GM12892 (cell line): ENCODE measurements around the gene SERGEF.
"Not testable (repeated sequence)": the region's sequence is repeated elsewhere in the genome, so short reads cannot be mapped to it uniquely, and the experiment has no call there.

Source experiments
- DNase-seq: peaks from one replicate; pipeline ENCODE4 v3.0.0; 2011; ENCODE audit not compliant: insufficient read length
- FAIRE-seq: peaks from 2 replicates; lab custom pipeline; 2011; peaks lifted over from hg19 to GRCh38; lab: Jason Lieb, UNC
- POLR2A ChIP-seq: IDR thresholded peaks from 2 replicates; pipeline ENCODE4 v1.6.1; 2011; ENCODE audit warnings: low read depth, low read length, control low read depth
- POLR2AphosphoS5 ChIP-seq: IDR thresholded peaks from 2 replicates; pipeline ENCODE4 v1.6.1; 2011; ENCODE audit warnings: low read depth, low read length, control low read depth
- TAF1 ChIP-seq: IDR thresholded peaks from 2 replicates; pipeline ENCODE4 v1.6.1; 2011; ENCODE audit warnings: low read depth, mild to moderate bottlenecking, control low read depth, low read length, borderline replicate concordance

Gene SERGEF

DNA sequence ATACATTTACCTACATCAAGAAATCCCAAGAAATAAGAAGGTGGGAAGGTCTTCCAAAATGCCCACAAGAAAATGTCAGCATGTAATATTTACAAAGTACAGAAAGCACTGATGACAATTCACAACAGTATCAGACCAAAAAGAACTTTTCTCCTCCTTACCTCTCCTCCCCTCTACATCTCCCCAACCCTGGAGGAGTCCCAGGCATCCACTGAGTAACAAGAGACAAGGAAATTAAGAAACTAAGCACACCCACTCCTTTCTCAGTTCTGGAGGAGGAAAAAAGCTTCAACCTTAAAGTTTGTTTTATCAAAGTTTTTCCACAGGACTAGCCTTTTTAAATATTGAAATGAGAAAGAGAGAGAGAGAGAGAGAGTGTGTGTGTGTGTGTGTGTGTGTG is 2.0 kb upstream of the SERGEF start:
- TF ChIP-seq POLR2AphosphoS5, result no peak
- TF ChIP-seq POLR2A, result no peak
- no peak for TF ChIP-seq TAF1
- DNase-seq, result no peak
- FAIRE-seq, result no peak

DNA sequence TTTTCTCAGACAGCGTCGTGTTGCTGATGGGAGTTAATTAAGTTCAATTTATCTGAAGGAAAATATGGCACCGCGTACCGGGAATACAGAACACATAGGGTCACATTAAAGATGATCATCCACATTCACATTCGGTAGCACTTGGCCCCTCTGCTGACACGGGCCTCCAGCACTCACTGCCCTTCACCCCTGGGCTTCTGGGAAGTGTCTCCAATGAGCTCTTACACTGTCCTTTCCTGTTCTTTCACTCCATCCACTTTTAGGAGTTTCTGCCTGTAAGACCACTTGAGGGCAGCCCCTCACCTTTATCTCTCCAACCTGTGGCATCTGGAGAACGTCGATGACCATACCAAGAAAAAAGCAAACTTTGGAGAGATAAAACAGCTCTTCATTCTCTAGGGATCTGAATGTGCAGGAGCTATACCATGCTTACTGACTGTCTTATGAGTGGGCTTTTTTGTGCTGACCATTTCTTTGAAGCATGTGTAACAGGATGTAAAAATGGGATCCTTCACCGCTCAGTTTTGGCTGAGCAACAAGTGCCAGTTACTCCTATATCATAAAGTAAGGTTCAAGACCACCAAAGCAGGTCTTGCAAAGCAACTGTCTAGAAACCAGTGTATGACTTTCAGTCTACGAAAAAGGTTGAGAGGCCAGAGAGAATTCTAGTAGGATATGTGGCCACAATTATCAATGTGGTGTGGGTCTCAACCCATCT is 1.1 kb upstream of the SERGEF start:
- FAIRE-seq (peak; percentile 94), DNase-seq (no peak)

GRCh38 chr11:18012122-18012905 is 533 bp downstream of the SERGEF start:
- FAIRE-seq (peak; percentile 63), DNase-seq (no peak)
- TF ChIP-seq POLR2A (no peak), TAF1 (no peak), POLR2AphosphoS5 (no peak)

More for the DNA sequence above, 1.1 kb upstream of the SERGEF start:
- TF ChIP-seq TAF1 (no peak), POLR2A (no peak), POLR2AphosphoS5 (no peak)

DNA sequence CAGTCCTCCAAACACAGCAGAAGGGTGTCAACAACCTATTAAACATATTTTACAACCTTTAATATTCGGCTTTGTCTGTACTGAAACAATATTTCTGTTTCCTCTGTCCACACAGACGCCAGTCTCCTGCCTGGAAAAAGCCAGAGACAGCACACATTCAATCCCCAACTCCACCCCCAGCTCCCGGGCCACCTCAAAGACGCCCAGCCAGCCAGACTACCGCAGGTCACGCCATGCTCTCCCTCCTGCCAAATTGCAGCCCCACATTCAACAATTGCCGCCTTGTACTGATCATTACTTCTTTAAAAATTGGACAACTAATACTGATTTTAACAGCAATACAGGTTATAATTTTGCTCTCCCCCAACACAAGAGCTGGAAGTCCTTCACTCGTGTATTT is 1.2 kb downstream of the SERGEF start:
- no peak for DNase-seq

DNA sequence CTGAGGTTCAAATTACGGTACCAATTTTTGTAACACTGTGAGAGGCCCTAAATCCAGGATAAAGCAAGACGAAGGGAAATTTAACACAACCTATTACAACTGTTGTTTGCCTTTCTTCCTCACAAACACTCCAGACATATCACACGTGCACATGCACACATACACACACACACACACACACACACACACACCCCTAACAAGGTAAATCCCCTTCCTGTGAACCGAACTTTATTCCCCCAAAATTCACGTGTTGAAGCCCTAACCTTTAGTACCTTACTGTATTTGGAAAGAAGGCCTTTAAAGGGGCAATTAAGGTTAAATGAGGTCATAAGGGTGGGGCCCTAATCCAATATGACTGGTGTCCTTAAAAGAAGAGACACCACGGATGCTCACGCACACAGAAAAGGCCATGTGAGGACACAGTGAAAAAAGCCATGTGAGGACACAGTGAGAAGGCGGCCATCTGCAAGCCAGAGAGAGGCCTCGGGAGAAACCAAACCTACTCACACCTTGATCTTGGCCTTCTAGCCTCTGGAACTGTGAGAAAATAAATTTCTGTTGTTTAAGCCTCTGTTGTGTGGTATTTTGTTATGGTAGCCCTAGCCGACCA is 1.8 kb downstream of the SERGEF start:
- no peak for FAIRE-seq
- TF ChIP-seq POLR2A, result no peak
- no peak for TF ChIP-seq POLR2AphosphoS5
- DNase-seq, result no peak

More for the DNA sequence above, 1.2 kb downstream of the SERGEF start:
- no peak for TF ChIP-seq POLR2A
- TF ChIP-seq POLR2AphosphoS5, result no peak
- TF ChIP-seq TAF1, result no peak
- peak; percentile 88 for FAIRE-seq

GRCh38 chr11:18010121-18010670 is 2.7 kb downstream of the SERGEF start:
- FAIRE-seq (peak; percentile 24), DNase-seq (no peak)
- no peak for TF ChIP-seq POLR2A
- no peak for TF ChIP-seq TAF1
- TF ChIP-seq POLR2AphosphoS5, result no peak

DNA sequence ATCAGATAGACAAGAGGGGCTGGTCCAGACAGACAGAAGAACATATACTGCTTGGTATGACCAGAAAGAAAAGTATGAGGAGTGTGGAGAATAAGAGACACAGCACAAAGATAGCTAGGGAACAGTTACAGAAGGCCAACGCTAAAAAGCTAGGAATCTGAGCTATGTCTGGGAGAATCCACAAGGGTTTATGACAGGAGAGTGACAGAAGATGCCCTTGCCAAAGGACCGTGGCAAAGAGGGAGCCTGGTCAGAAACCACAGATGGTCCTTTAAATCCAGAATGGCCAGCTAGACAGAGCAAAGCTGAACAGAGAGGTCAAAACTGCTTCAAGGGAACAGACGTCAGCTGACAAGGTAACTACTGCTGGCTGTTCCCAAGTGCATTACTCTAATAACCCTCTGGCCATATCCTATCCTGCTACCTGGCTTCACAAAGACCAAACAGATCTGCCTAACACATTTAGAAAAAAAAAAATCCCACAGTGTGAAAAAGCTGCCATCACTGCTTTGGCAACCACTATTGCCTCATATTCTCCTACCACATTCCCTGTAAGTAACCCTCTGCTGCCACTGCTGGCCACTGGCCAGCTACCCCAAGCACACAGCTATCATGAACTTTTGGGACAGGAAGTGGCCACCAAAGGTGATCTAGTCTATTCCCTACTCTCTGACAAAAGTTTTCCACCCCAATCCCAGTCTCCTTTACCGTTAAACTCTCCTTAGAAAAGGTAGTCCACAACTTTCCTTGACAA is 7.3 kb downstream of the SERGEF start:
- TF ChIP-seq POLR2AphosphoS5 (no peak), TAF1 (no peak), POLR2A (no peak)
- no peak for FAIRE-seq
- DNase-seq, result no peak

GRCh38 chr11:18001191-18001590 is 11.7 kb downstream of the SERGEF start:
- DNase-seq (no peak), FAIRE-seq (no peak)
- TF ChIP-seq POLR2AphosphoS5 (no peak), POLR2A (no peak), TAF1 (no peak)

DNA sequence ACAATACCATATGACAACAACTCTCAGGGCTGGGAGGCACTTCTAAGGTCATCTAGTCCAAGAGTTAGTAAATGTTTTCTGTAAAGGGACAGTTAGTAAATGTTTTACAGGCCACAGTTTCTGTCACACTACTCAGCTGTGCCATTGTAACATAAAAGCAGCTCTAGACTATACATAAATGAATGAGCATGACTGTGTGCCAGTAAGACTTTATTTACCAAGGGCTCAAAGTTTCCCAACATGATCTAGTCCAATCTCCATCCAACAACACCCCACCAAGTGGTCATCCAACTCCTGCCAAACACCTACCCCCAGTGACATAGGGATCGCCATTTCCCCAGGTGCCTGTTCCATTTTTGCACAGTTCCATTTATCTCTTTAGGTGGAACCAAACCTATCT is 12.1 kb downstream of the SERGEF start:
- DNase-seq (no peak), FAIRE-seq (no peak)
- TF ChIP-seq POLR2AphosphoS5 (no peak), POLR2A (no peak), TAF1 (no peak)

DNA sequence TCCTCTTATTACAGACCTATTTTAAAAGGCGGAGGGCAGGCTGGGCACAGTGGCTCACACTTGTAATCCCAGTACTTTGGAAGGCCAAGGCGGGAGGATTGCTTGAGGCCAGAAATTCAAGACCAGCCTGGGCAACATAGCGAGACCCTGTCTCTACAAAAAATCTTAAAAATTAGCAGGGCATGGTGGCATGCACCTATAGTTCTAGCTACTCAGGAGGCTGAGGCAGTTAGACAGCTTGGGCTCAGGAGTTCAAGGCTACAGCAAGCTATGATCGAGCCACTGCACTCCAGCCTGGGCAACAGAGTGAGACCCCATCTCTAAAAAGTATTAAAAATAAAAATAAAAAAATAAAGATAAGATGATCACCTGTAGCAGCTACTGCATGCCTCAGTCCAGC is 12.7 kb downstream of the SERGEF start:
- DNase-seq, FAIRE-seq: not testable (repeated sequence)

GRCh38 chr11:17992916-17993315 is 19.9 kb downstream of the SERGEF start:
- TF ChIP-seq POLR2AphosphoS5, result no peak
- no peak for TF ChIP-seq TAF1
- no peak for TF ChIP-seq POLR2A
- DNase-seq (no peak), FAIRE-seq (peak; percentile 42)
